Body of pancreas (tissue), 4 donors: ENCODE measurements around the gene SPSB1. TPM values are rescaled to one million over a fixed set of nuclear protein-coding genes. Genes with fewer than 3 reads are reported as not detected.

Experiments
- ATAC-seq: fragments of 150-250 bp; one replicate; pipeline ENCODE4 v1.9.1; 2016
- DNase-seq, 4 donors: peaks; one replicate each; pipeline ENCODE4 v3.0.0-alpha.2; 2019
- H3K27ac ChIP-seq, 4 donors: fragments of 200-600 bp; sonication (generic); 1 replicate in 3 of 4; 2 replicates in 1 of 4; pipeline versions ENCODE4 v1.5.1 to v1.6.1; 2016 to 2019; ENCODE audit warnings: mild to moderate bottlenecking in 1 of 4, mixed read lengths in 1 of 4, moderate library complexity in 1 of 4
- H3K27me3 ChIP-seq, 2 donors: fragments of 200-600 bp; sonication (generic); one replicate each; pipeline ENCODE4 v1.6.0; 2016; ENCODE audit warnings: mild to moderate bottlenecking in 1 of 2
- H3K36me3 ChIP-seq, 2 donors: fragments of 200-600 bp; sonication (generic); replicated peaks in 1 of 2; 2 replicates each; pipeline ENCODE4 v1.5.1; 2016; ENCODE audit warnings: low read depth in 2 of 2; ENCODE audit not compliant: insufficient read depth in 1 of 2
- H3K4me1 ChIP-seq: fragments of 200-600 bp; sonication (generic); one replicate; pipeline ENCODE4 v1.6.0; 2016
- H3K4me3 ChIP-seq, 2 donors: fragments of 200-600 bp; sonication (generic); 1 replicate in 1 of 2; 2 replicates in 1 of 2; pipeline ENCODE4 v1.5.1; 2016 to 2019
- H3K9me3 ChIP-seq, 3 donors: fragments of 200-600 bp; sonication (generic); 1 replicate in 2 of 3; 2 replicates in 1 of 3; pipeline ENCODE4 v1.5.1; 2016
- POLR2A ChIP-seq, 3 donors: fragments of 450-650 bp; IDR thresholded peaks; one replicate each; pipeline ENCODE4 v1.6.1; 2016; ENCODE audit warnings: antibody characterized with exemption in 3 of 3, mild to moderate bottlenecking in 2 of 3
- WGBS, 2 donors: methylation state at CpG; one replicate each; pipeline ENCODE4 v1.1.5; 2017; 5-methylcytosine and 5-hydroxymethylcytosine counted together
- intact Hi-C: fragments of 100-400 bp; cut with DNase I; formaldehyde crosslinking; loops from one replicate; pipeline ENCODE4 v1.15.1; 2023
- total RNA-seq, 2 donors: library from RNA; depleted of rRNA; stranded (reverse); fragments of >200 nt; gene quantifications; one replicate each; pipeline ENCODE4 v1.1.0, GENCODE V29; 2016
- TF ChIP-seq, protein P1 (sequence below), 7 experiments: fragments of 450-650 bp in 4 of 7; fragments of 200-600 bp in 3 of 7; sonication (generic) in 3 of 7; IDR thresholded peaks; one replicate each; pipeline ENCODE4 v1.5.1; 2016 to 2019; ENCODE audit warnings: antibody characterized with exemption in 7 of 7

The SPSB1 gene
- total RNA-seq, 2 donors from 2014 or later = 14.5 to 16.5 TPM

DNA sequence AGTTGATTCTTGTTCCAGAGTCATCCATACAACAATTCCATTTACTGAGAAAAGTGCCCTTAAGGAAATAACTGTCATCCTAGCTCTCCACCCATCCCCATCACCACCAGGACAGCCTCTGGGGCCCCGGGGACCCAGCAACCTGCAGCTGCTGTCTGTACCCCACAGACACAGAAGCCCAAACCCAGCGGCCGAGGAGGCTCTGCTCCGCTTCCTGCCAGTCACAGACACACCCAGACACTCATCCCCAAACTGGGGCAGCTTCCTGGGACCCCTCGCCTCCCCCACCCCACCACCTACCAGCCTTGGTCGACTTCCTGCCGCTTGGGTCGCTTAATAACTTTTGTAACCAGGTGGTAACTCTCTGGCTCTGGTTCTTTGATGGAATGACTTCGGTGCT, 125.0 kb downstream of the SPSB1 start:
- no peaks in the 10 kb centered on the region for H3K9me3 ChIP-seq
- TF ChIP-seq, protein P1, sequence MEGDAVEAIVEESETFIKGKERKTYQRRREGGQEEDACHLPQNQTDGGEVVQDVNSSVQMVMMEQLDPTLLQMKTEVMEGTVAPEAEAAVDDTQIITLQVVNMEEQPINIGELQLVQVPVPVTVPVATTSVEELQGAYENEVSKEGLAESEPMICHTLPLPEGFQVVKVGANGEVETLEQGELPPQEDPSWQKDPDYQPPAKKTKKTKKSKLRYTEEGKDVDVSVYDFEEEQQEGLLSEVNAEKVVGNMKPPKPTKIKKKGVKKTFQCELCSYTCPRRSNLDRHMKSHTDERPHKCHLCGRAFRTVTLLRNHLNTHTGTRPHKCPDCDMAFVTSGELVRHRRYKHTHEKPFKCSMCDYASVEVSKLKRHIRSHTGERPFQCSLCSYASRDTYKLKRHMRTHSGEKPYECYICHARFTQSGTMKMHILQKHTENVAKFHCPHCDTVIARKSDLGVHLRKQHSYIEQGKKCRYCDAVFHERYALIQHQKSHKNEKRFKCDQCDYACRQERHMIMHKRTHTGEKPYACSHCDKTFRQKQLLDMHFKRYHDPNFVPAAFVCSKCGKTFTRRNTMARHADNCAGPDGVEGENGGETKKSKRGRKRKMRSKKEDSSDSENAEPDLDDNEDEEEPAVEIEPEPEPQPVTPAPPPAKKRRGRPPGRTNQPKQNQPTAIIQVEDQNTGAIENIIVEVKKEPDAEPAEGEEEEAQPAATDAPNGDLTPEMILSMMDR (IDR thresholded peaks at IDR 0.05) = no peak
- TF ChIP-seq POLR2A (IDR thresholded peaks at IDR 0.05) = no peak
- DNase-seq (no peak), ATAC-seq (no peak)
- no peaks in the 10 kb centered on the region for H3K27me3 ChIP-seq
- no peaks in the 10 kb centered on the region for H3K36me3 ChIP-seq
- peaks cover 13% of the 10 kb centered on the region for H3K4me1 ChIP-seq
- H3K27ac ChIP-seq = no peak overlapping the region
- H3K4me3 ChIP-seq = no peak overlapping the region
- intact Hi-C loops = no loop called here
- WGBS, 2 donors = 83 to 84% methylated on average over 9 of the region's 9 CpGs

DNA sequence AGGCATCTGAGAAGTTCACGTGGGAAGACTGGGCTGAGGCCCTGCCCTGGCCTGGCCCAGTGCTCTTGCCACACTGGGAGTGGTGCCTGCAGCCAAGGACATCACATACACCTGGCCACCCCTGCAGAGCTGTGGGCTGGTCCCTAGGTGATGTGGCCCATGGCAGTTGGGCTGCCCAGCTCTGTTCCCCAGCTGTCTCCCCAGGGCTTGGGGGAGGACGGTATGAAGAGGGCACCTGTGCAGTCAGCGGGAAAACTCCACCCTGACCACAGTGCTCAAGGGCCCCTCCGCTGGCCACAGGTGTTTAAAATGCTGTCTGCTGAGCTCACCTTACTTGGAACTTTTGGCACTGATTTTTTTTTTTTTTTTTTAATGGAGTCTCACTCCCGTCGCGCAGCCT, 126.2 kb downstream of the SPSB1 start:
- DNase-seq (no peak), ATAC-seq (no peak)
- no peaks in the 10 kb centered on the region for H3K36me3 ChIP-seq
- no peak overlapping the region for H3K27ac ChIP-seq
- WGBS, 2 donors = 87 to 94% methylated on average over 6 to 7 of the region's 7 CpGs
- TF ChIP-seq POLR2A (IDR thresholded peaks at IDR 0.05) = no peak
- TF ChIP-seq, protein P1 (IDR thresholded peaks at IDR 0.05) = no peak
- peaks cover 6% of the 10 kb centered on the region for H3K4me1 ChIP-seq
- no peak overlapping the region for H3K4me3 ChIP-seq
- intact Hi-C loops = no loop called here
- no peaks in the 10 kb centered on the region for H3K27me3 ChIP-seq
- no peaks in the 10 kb centered on the region for H3K9me3 ChIP-seq

Other genes starting within 250 kb of the SPSB1 start
- under 1 TPM; under 0.01 to 0.26 TPM for gene SLC2A5, start 223.3 kb upstream of the SPSB1 start, total RNA-seq
- gene GPR157, start 163.8 kb upstream of the SPSB1 start, total RNA-seq = 10 to 100 TPM in 1 of 2 donors, 1 to 10 TPM in 1; 6.0 to 13.5 TPM
- gene H6PD, start 58.1 kb upstream of the SPSB1 start, total RNA-seq = 10 to 100 TPM; 24.1 to 35.6 TPM
- gene SLC25A33, start 246.6 kb downstream of the SPSB1 start, total RNA-seq = 1 to 10 TPM; 1.0 to 2.0 TPM